C4-2B (cell line): ENCODE data around the gene B4GALT6.

Experiments used
- CTCF ChIP-seq: fragments of 450-650 bp; conservative IDR thresholded peaks from 2 replicates; pipeline ENCODE4 v1.5.1; 2017; ENCODE audit warnings: mild to moderate bottlenecking
- ZFX ChIP-seq: fragments of 450-650 bp; IDR thresholded peaks from 2 replicates; pipeline ENCODE4 v1.6.1; 2017

GRCh38 chr18:31659576-31660177, 24.7 kb downstream of the B4GALT6 start:
- TF ChIP-seq CTCF: no peak
- no peak for TF ChIP-seq ZFX
